Measurements from ENCODE around the gene IFITM1.
"Not testable (repeated sequence)": the region's sequence is repeated elsewhere in the genome, so short reads cannot be mapped to it uniquely, and the experiment has no call there.

IFITM1 gene

GRCh38 chr11:308740-309665, 4.8 kb upstream of the IFITM1 start:
- DNase-seq (ENCODE audit: low read depth in 1 of 2, low spot score in 1 of 2), result not testable (repeated sequence)

- DNase-seq (ENCODE audit: low read depth in 1 of 2, low spot score in 1 of 2), result not testable (repeated sequence)
Measured at GRCh38 chr11:309979-310572, 3.8 kb upstream of the IFITM1 start.

GRCh38 chr11:311013-311748, 2.7 kb upstream of the IFITM1 start:
- not testable (repeated sequence) for DNase-seq (ENCODE audit: low read depth in 1 of 2, low spot score in 1 of 2)

GRCh38 chr11:312092-312816, 1.6 kb upstream of the IFITM1 start:
- DNase-seq (ENCODE audit: low read depth in 1 of 2, low spot score in 1 of 2), result no peak

- no peak for DNase-seq (ENCODE audit: low read depth in 1 of 2, low spot score in 1 of 2)
Measured at GRCh38 chr11:313304-313786, 495 bp upstream of the IFITM1 start.

- DNase-seq (ENCODE audit: low read depth in 1 of 2, low spot score in 1 of 2), result not testable (repeated sequence)
Measured at GRCh38 chr11:314554-314875, 675 bp downstream of the IFITM1 start.

GRCh38 chr11:315051-315481, 1.2 kb downstream of the IFITM1 start:
- no peak for DNase-seq (ENCODE audit: low read depth in 1 of 2, low spot score in 1 of 2)

GRCh38 chr11:315516-315994, 1.7 kb downstream of the IFITM1 start:
- DNase-seq (ENCODE audit: low read depth in 1 of 2, low spot score in 1 of 2), result no peak

GRCh38 chr11:316031-316701, 2.3 kb downstream of the IFITM1 start:
- DNase-seq (ENCODE audit: low read depth in 1 of 2, low spot score in 1 of 2), result no peak

- DNase-seq (ENCODE audit: low read depth in 1 of 2, low spot score in 1 of 2), result no peak
Measured at GRCh38 chr11:316891-317301, 3.1 kb downstream of the IFITM1 start.

- DNase-seq (ENCODE audit: low read depth in 1 of 2, low spot score in 1 of 2), result not testable (repeated sequence)
Measured at GRCh38 chr11:317668-318404, 4.0 kb downstream of the IFITM1 start.

GRCh38 chr11:318405-319120, 4.7 kb downstream of the IFITM1 start:
- DNase-seq (ENCODE audit: low read depth in 1 of 2, low spot score in 1 of 2), result not testable (repeated sequence)

- not testable (repeated sequence) for DNase-seq (ENCODE audit: low read depth in 1 of 2, low spot score in 1 of 2)
Measured at GRCh38 chr11:319121-319887, 5.5 kb downstream of the IFITM1 start.

GRCh38 chr11:319888-320273, 6.0 kb downstream of the IFITM1 start:
- not testable (repeated sequence) for DNase-seq (ENCODE audit: low read depth in 1 of 2, low spot score in 1 of 2)

- no peak for DNase-seq (ENCODE audit: low read depth in 1 of 2, low spot score in 1 of 2)
Measured at GRCh38 chr11:324156-324555, 10.3 kb downstream of the IFITM1 start.

GRCh38 chr11:324593-325517, 11.0 kb downstream of the IFITM1 start:
- not testable (repeated sequence) for DNase-seq (ENCODE audit: low read depth in 1 of 2, low spot score in 1 of 2)

Measured in stimulated activated CD4-positive, alpha-beta T cell treated with anti-CD3 and anti-CD28 coated beads, Interleukin-15, amount 100 ng/mL, for 1 hour (primary cell).